ENCODE data around the gene S100A4. TPM values are rescaled to one million over a fixed set of nuclear protein-coding genes. Genes with fewer than 3 reads are reported as not detected.
A peak's percentile ranks its signal among the peaks of the same experiment; 100 is the strongest.

Gene S100A4
- total RNA-seq, 1 donor from 2014 or later: 69.3 TPM

GRCh38 chr1:153534925-153535241 lies 10.7 kb downstream of the S100A4 start:
- H3K4me2 ChIP-seq (ENCODE audit: low read length): peak overlapping the region; percentile 99
- DNase-seq (ENCODE audit: low read depth) (no peak), FAIRE-seq (no peak)
- H3K4me1 ChIP-seq (ENCODE audit: insufficient read depth, low read length): peaks cover 41% of the 10 kb centered on the region
- Mint-ChIP-seq H3K27me3 (ENCODE audit: low read depth, unreplicated experiment) (no peaks in the 10 kb centered on the region), H3K4me1 (ENCODE audit: low read depth, unreplicated experiment) (peaks cover 33% of the 10 kb centered on the region), H3K36me3 (ENCODE audit: low read depth, unreplicated experiment) (peaks cover 2% of the 10 kb centered on the region), H3K4me3 (ENCODE audit: unreplicated experiment) (peak overlapping the region; percentile 73), H3K9me3 (ENCODE audit: unreplicated experiment) (no peaks in the 10 kb centered on the region), H3K27ac (ENCODE audit: unreplicated experiment) (peak overlapping the region; percentile 13)
- H3K9ac ChIP-seq (ENCODE audit: low read length): peak overlapping the region; percentile 97
- H3K4me3 ChIP-seq (ENCODE audit: insufficient read depth, low read depth, low read length): peak overlapping the region; percentile 85
- H3K27me3 ChIP-seq (ENCODE audit: insufficient read depth, low read length): no peaks in the 10 kb centered on the region
- TF ChIP-seq CTCF (IDR thresholded peaks at IDR 0.05; ENCODE audit: insufficient read depth, low read depth, low read length) (no peak), EZH2 (IDR thresholded peaks at IDR 0.05; ENCODE audit: insufficient read depth, low read length) (no peak)
- no peak overlapping the region for H2AFZ ChIP-seq (ENCODE audit: low read depth, low read length)
- peak overlapping the region; percentile 90 for H3K27ac ChIP-seq (ENCODE audit: low read depth, low read length)
- no peaks in the 10 kb centered on the region for H3K9me3 ChIP-seq (ENCODE audit: insufficient read depth, low read depth, low read length)
- H3K36me3 ChIP-seq (ENCODE audit: insufficient read depth, low read length): no peaks in the 10 kb centered on the region
- peaks cover 21% of the 10 kb centered on the region for H3K79me2 ChIP-seq (ENCODE audit: insufficient read depth, low read length)
- no peaks in the 10 kb centered on the region for H4K20me1 ChIP-seq (ENCODE audit: insufficient read depth, low read length)

- peaks cover 41% of the 10 kb centered on the region for H3K4me1 ChIP-seq (ENCODE audit: insufficient read depth, low read length)
- FAIRE-seq (no peak), DNase-seq (ENCODE audit: low read depth) (peak; percentile 48)
- Mint-ChIP-seq H3K27me3 (ENCODE audit: low read depth, unreplicated experiment) (no peaks in the 10 kb centered on the region), H3K36me3 (ENCODE audit: low read depth, unreplicated experiment) (no peaks in the 10 kb centered on the region), H3K4me1 (ENCODE audit: low read depth, unreplicated experiment) (peaks cover 28% of the 10 kb centered on the region), H3K4me3 (ENCODE audit: unreplicated experiment) (peak overlapping the region; percentile 73), H3K27ac (ENCODE audit: unreplicated experiment) (peak overlapping the region; percentile 56), H3K9me3 (ENCODE audit: unreplicated experiment) (no peaks in the 10 kb centered on the region)
- H3K79me2 ChIP-seq (ENCODE audit: insufficient read depth, low read length): peaks cover 21% of the 10 kb centered on the region
- H3K4me2 ChIP-seq (ENCODE audit: low read length): peak overlapping the region; percentile 99
- H3K27me3 ChIP-seq (ENCODE audit: insufficient read depth, low read length): no peaks in the 10 kb centered on the region
- H4K20me1 ChIP-seq (ENCODE audit: insufficient read depth, low read length): no peaks in the 10 kb centered on the region
- H3K9me3 ChIP-seq (ENCODE audit: insufficient read depth, low read depth, low read length): no peaks in the 10 kb centered on the region
- peak overlapping the region; percentile 85 for H3K4me3 ChIP-seq (ENCODE audit: insufficient read depth, low read depth, low read length)
- peak overlapping the region; percentile 90 for H3K27ac ChIP-seq (ENCODE audit: low read depth, low read length)
- peak overlapping the region; percentile 97 for H3K9ac ChIP-seq (ENCODE audit: low read length)
- TF ChIP-seq CTCF (IDR thresholded peaks at IDR 0.05; ENCODE audit: insufficient read depth, low read depth, low read length): no peak
- no peak for TF ChIP-seq EZH2 (IDR thresholded peaks at IDR 0.05; ENCODE audit: insufficient read depth, low read length)
- no peak overlapping the region for H2AFZ ChIP-seq (ENCODE audit: low read depth, low read length)
- no peaks in the 10 kb centered on the region for H3K36me3 ChIP-seq (ENCODE audit: insufficient read depth, low read length)
Measured at GRCh38 chr1:153534226-153534924, 11.2 kb downstream of the S100A4 start.

- peak overlapping the region; percentile 70 for H2AFZ ChIP-seq (ENCODE audit: low read depth, low read length)
- DNase-seq (ENCODE audit: low read depth): peak; percentile 90
- H3K4me1 ChIP-seq (ENCODE audit: insufficient read depth, low read length): peaks cover 41% of the 10 kb centered on the region
- Mint-ChIP-seq H3K27ac (ENCODE audit: unreplicated experiment) (peak overlapping the region; percentile 73), H3K36me3 (ENCODE audit: low read depth, unreplicated experiment) (no peaks in the 10 kb centered on the region), H3K4me1 (ENCODE audit: low read depth, unreplicated experiment) (peaks cover 28% of the 10 kb centered on the region), H3K27me3 (ENCODE audit: low read depth, unreplicated experiment) (no peaks in the 10 kb centered on the region), H3K4me3 (ENCODE audit: unreplicated experiment) (peak overlapping the region; percentile 41), H3K9me3 (ENCODE audit: unreplicated experiment) (no peaks in the 10 kb centered on the region)
- H3K36me3 ChIP-seq (ENCODE audit: insufficient read depth, low read length): no peaks in the 10 kb centered on the region
- no peaks in the 10 kb centered on the region for H3K9me3 ChIP-seq (ENCODE audit: insufficient read depth, low read depth, low read length)
- H3K27ac ChIP-seq (ENCODE audit: low read depth, low read length): peak overlapping the region; percentile 90
- H3K79me2 ChIP-seq (ENCODE audit: insufficient read depth, low read length): peaks cover 21% of the 10 kb centered on the region
- H3K9ac ChIP-seq (ENCODE audit: low read length): peak overlapping the region; percentile 97
- H3K4me2 ChIP-seq (ENCODE audit: low read length): peak overlapping the region; percentile 99
- FAIRE-seq: peak; percentile 64
- no peaks in the 10 kb centered on the region for H4K20me1 ChIP-seq (ENCODE audit: insufficient read depth, low read length)
- H3K4me3 ChIP-seq (ENCODE audit: insufficient read depth, low read depth, low read length): peak overlapping the region; percentile 85
- no peaks in the 10 kb centered on the region for H3K27me3 ChIP-seq (ENCODE audit: insufficient read depth, low read length)
- TF ChIP-seq CTCF (IDR thresholded peaks at IDR 0.05; ENCODE audit: insufficient read depth, low read depth, low read length) (no peak), EZH2 (IDR thresholded peaks at IDR 0.05; ENCODE audit: insufficient read depth, low read length) (no peak)
Measured at GRCh38 chr1:153533689-153534201, 11.9 kb downstream of the S100A4 start.

Measured in astrocyte (in vitro differentiated cells and primary cell).